Central memory CD8-positive, alpha-beta T cell (primary cell): ENCODE data around the gene KXD1.

Source experiments
- ATAC-seq: fragments of 150-1000 bp; cut with Tn5 transposase; replicated peaks from 2 replicates; pipeline ENCODE4 v1.10.0; 2022; ENCODE audit warnings: mild to moderate bottlenecking, moderate FRiP score, moderate number of reproducible peaks; ENCODE audit not compliant: poor library complexity, severe bottlenecking; ENCODE audit errors: extremely low read depth
- DNase-seq, 2 donors: peaks; one replicate each; pipeline ENCODE4 v3.0.0; 2021; ENCODE audit warnings: low spot score in 2 of 2
- H3K27ac Mint-ChIP-seq: one replicate; pipeline ENCODE4 v1.8.0; 2022; ENCODE audit warnings: low read depth, mild to moderate bottlenecking, moderate library complexity, mixed read lengths
- H3K27me3 Mint-ChIP-seq: one replicate; pipeline ENCODE4 v1.8.0; 2022; ENCODE audit warnings: mixed read lengths
- H3K36me3 Mint-ChIP-seq: one replicate; pipeline ENCODE4 v1.8.0; 2022; ENCODE audit warnings: mild to moderate bottlenecking, moderate library complexity, mixed read lengths; ENCODE audit not compliant: insufficient read depth
- H3K4me1 Mint-ChIP-seq: one replicate; pipeline ENCODE4 v1.8.0; 2022; ENCODE audit warnings: mixed read lengths
- H3K4me3 Mint-ChIP-seq: one replicate; pipeline ENCODE4 v1.8.0; 2022; ENCODE audit warnings: mild to moderate bottlenecking, moderate library complexity, mixed read lengths
- H3K9me3 Mint-ChIP-seq: one replicate; pipeline ENCODE4 v1.8.0; 2022; ENCODE audit warnings: mixed read lengths

The KXD1 gene

DNA sequence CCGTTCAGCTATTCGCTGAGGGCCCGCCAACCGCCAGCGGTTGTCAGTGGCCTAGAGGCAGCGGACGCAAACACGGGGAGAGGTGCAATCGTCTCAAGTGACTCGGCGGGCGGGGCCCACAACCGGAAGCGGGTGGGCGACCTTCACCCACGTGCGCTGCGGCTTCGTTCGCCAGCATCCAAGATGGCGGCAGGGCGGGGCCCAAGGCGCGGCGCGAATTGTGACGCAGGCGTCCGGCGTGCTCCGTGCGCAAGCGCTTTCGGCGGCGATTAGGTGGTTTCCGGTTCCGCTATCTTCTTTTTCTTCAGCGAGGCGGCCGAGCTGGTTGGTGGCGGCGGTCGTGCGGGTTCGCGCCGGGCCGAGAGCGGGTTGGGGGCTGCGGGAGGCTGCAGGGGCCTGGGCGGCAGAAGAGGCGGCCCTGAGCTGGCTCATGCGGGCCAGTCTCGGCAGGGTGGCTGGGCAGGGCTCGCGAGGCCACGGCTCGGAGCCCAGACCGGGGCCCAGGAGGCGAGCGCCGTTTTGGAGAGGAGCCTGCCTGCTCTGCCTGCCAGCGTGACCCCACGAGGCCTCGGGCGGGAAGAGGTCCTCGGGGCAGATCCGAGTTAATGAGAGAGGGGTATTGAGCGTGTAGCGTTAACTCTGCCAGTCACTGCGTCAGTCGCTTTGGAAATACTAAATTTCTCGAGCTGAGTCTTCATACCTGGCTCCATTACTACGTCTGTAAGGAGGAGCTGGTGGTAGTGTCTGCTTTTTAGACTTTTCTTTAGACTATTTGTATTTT lies 14.1 kb downstream of the KXD1 start, which contains the start of gene UBA52:
Gene UBA52 (plus strand): TSS at position 294 of the 781 bp plus-strand sequence. CDS start 1,444 bp downstream, outside the sequence.
- DNase-seq = peak; percentile 99
- Mint-ChIP-seq H3K4me3 (peak within 1 kb of the TSS; percentile 94), H3K36me3 (peaks cover 58% of the 10 kb centered on the region), H3K4me1 (peaks cover 25% of the 10 kb centered on the region), H3K9me3 (no peaks in the 10 kb centered on the region), H3K27ac (peak within 1 kb of the TSS; percentile 97), H3K27me3 (no peaks in the 10 kb centered on the region)
- peak; percentile 96 for ATAC-seq

GRCh38 chr19:18574691-18575291 lies 17.1 kb downstream of the KXD1 start:
- DNase-seq (no peak), ATAC-seq (no peak)
- no peak overlapping the region for H3K27ac Mint-ChIP-seq
- H3K9me3 Mint-ChIP-seq = no peaks in the 10 kb centered on the region
- peaks cover 54% of the 10 kb centered on the region for H3K36me3 Mint-ChIP-seq
- H3K27me3 Mint-ChIP-seq = no peaks in the 10 kb centered on the region
- peaks cover 25% of the 10 kb centered on the region for H3K4me1 Mint-ChIP-seq
- no peak overlapping the region for H3K4me3 Mint-ChIP-seq

DNA sequence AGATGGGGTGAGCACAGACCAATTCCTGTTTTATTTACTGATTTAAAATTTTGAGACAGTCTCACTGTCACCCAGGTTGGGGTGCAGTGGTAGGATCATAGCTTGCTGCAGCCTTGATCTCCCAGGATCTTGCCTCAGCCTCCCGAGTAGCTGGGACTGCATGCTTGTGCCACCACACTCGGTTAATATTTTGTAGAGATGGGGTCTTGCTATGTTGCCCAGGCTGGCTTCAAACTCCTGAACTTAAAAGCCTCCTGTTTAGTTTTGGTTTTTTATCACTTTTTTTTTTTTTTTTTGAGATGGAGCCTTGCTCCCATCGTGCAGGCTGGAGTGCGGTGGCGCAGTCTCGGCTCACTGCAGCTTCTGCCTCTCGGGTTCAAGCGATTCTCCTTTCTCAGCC lies 18.7 kb downstream of the KXD1 start:
- Mint-ChIP-seq H3K36me3 (peaks cover 50% of the 10 kb centered on the region), H3K27me3 (no peaks in the 10 kb centered on the region), H3K27ac (no peak overlapping the region), H3K4me3 (no peak overlapping the region), H3K9me3 (no peaks in the 10 kb centered on the region), H3K4me1 (peaks cover 23% of the 10 kb centered on the region)
- ATAC-seq (no peak), DNase-seq (no peak)

DNA sequence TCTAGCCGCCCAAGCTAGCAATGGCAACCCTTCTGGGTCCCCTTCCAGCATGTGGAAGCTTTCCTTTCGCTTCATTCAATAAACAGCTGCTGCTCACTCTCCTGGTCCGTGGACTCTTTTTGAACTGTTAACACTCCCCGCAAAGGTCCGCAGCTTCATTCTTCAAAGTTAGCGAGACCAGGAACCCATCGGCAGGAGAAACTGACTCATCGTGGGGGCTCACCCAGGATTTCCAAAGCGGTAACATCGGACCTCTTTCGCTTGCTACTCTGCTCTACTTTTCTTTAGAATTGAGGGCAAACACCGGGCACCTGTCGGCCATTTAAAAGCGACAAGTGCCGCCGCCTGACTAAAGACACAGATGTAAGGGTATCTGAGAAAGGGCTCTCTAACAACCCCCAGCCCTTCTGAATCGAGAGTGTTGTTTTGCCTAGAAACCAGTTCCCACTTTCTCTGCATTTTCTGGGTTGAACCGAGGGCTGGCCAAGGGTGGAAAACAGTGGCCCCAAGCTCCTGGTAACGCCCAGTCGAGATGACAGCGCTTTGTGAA lies 19.8 kb downstream of the KXD1 start:
- ATAC-seq (no peak), DNase-seq (no peak)
- Mint-ChIP-seq H3K9me3 (no peaks in the 10 kb centered on the region), H3K4me1 (peaks cover 12% of the 10 kb centered on the region), H3K27me3 (no peaks in the 10 kb centered on the region), H3K27ac (no peak overlapping the region), H3K4me3 (no peak overlapping the region), H3K36me3 (peaks cover 42% of the 10 kb centered on the region)

DNA sequence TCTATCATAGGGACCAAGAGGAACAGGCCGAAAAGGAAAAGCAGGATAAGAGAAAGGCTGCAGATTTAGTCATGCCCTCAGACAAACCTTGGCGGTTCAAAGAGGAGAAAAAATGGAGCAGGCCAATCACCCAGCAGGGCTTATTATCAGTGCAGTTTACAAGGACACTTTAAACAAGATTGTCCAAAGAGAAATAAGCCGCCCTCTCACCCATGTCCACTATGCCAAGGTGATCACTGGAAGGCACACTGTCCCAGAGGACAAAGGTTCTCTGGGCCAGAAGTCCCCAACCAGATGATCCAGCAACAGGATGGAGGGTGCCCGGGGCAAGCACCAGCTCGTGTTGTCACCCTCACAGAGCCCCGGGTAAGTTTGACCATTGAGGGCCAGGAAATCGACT lies 22.6 kb downstream of the KXD1 start:
- Mint-ChIP-seq H3K9me3 (no peaks in the 10 kb centered on the region), H3K36me3 (peaks cover 21% of the 10 kb centered on the region), H3K4me3 (no peak overlapping the region), H3K4me1 (peaks cover 2% of the 10 kb centered on the region), H3K27me3 (no peaks in the 10 kb centered on the region), H3K27ac (no peak overlapping the region)
- ATAC-seq = no peak
- DNase-seq = no peak

DNA sequence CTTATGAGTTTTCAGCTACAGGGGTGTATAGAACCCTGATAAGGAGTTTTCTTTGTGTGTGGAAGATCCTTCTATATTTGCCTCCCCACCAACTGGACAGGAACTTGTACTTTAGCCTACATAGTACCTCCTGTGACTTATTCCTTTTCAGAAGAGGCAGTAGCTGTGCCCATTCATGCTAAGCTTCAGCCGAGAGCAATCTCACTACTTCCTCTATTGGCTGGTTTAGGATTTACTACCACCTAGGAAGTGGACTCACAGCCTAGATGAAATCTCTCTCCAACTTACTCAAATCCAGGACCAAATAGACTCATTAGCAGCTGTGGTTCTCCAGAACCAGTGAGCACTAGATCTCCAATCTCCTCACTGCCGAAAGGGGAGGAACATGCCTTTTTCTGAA lies 28.6 kb downstream of the KXD1 start:
- H3K4me3 Mint-ChIP-seq = no peak overlapping the region
- no peaks in the 10 kb centered on the region for H3K27me3 Mint-ChIP-seq
- no peak overlapping the region for H3K27ac Mint-ChIP-seq

DNA sequence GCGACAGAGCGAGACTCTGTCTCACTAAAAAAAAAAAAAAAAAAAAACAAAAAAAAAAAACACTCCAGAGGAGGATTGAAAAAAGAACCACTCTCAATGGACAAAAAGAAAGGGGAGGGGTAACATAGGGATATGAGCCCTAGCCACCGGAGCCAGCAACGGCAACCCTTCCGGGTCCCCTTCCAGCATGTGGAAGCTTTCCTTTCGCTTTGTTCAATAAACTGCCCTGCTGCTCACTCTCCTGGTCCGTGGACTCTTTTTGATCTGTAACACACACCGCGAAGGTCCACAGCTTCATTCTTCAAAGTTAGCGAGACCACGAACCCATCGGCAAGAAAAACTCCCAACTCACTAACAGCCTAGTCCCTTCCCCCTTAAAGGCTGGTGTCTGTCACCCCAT lies 29.9 kb downstream of the KXD1 start:
- no peak for DNase-seq

More for the DNA sequence above, 28.6 kb downstream of the KXD1 start:
- DNase-seq (no peak), ATAC-seq (no peak)
- no peaks in the 10 kb centered on the region for H3K9me3 Mint-ChIP-seq
- peaks cover 12% of the 10 kb centered on the region for H3K36me3 Mint-ChIP-seq
- H3K4me1 Mint-ChIP-seq = peaks cover 29% of the 10 kb centered on the region

GRCh38 chr19:18587962-18588610 lies 30.4 kb downstream of the KXD1 start:
- peaks cover 29% of the 10 kb centered on the region for H3K4me1 Mint-ChIP-seq
- no peaks in the 10 kb centered on the region for H3K27me3 Mint-ChIP-seq
- no peaks in the 10 kb centered on the region for H3K9me3 Mint-ChIP-seq
- peaks cover 17% of the 10 kb centered on the region for H3K36me3 Mint-ChIP-seq
- H3K4me3 Mint-ChIP-seq = peak overlapping the region; percentile 82
- DNase-seq = no peak
- ATAC-seq = no peak
- peak overlapping the region; percentile 67 for H3K27ac Mint-ChIP-seq

More for the DNA sequence above, 29.9 kb downstream of the KXD1 start:
- H3K27me3 Mint-ChIP-seq = no peaks in the 10 kb centered on the region
- H3K9me3 Mint-ChIP-seq = no peaks in the 10 kb centered on the region
- peaks cover 29% of the 10 kb centered on the region for H3K4me1 Mint-ChIP-seq
- H3K27ac Mint-ChIP-seq = no peak overlapping the region
- no peak overlapping the region for H3K4me3 Mint-ChIP-seq
- H3K36me3 Mint-ChIP-seq = peaks cover 13% of the 10 kb centered on the region
- ATAC-seq = no peak

- ATAC-seq = peak; percentile 69
- Mint-ChIP-seq H3K4me3 (peak within 1 kb of the TSS; percentile 82), H3K36me3 (peaks cover 17% of the 10 kb centered on the region), H3K27me3 (no peaks in the 10 kb centered on the region), H3K27ac (peak within 1 kb of the TSS; percentile 87), H3K9me3 (no peaks in the 10 kb centered on the region), H3K4me1 (peaks cover 29% of the 10 kb centered on the region)
- DNase-seq = peak; percentile 78 to 82
Observed at GRCh38 chr19:18588611-18589379, 31.1 kb downstream of the KXD1 start, which contains the start of gene REX1BD. TSS of gene REX1BD (plus strand) at chr19:18588798. CDS start at chr19:18588802, 4 bp downstream.

- Mint-ChIP-seq H3K4me3 (peak overlapping the region; percentile 82), H3K27me3 (no peaks in the 10 kb centered on the region), H3K4me1 (peaks cover 32% of the 10 kb centered on the region), H3K9me3 (no peaks in the 10 kb centered on the region), H3K27ac (peak overlapping the region; percentile 87), H3K36me3 (peaks cover 17% of the 10 kb centered on the region)
- ATAC-seq = peak; percentile 74
- DNase-seq = peak in 1 of 2 donors; percentile 60
Observed at GRCh38 chr19:18589380-18590272, 32.0 kb downstream of the KXD1 start.
